OCI-LY7 (cell line): ENCODE data around the gene ZNF442.
"Not testable (repeated sequence)": the region's sequence is repeated elsewhere in the genome, so short reads cannot be mapped to it uniquely, and the experiment has no call there.

ENCODE experiments used
- CTCF ChIP-seq: fragments of 200-600 bp; sonication (generic); conservative IDR thresholded peaks from 2 replicates; pipeline ENCODE4 v1.5.1; 2014; ENCODE audit warnings: mild to moderate bottlenecking, antibody characterized with exemption, low read length, moderate library complexity, mixed read lengths
- EZH2phosphoT487 ChIP-seq: fragments of 200-600 bp; sonication (generic); IDR thresholded peaks from 2 replicates; pipeline ENCODE4 v1.6.1; 2018; ENCODE audit warnings: low read depth, borderline replicate concordance, mild to moderate bottlenecking, mixed run types, antibody characterized with exemption, low read length, moderate library complexity, mixed read lengths

GRCh38 chr19:12386365-12386764 lies 20.9 kb upstream of the ZNF442 start:
- not testable (repeated sequence) for TF ChIP-seq CTCF, EZH2phosphoT487
